Epithelial cell of esophagus (primary cell): Measurements from ENCODE around the gene METTL2A.
"Not testable (repeated sequence)": the region's sequence is repeated elsewhere in the genome, so short reads cannot be mapped to it uniquely, and the experiment has no call there.

Experiments used
- DNase-seq: peaks from one replicate; pipeline ENCODE4 v3.0.0; 2010; ENCODE audit warnings: low read depth
- H3K4me3 ChIP-seq: 2 replicates; pipeline ENCODE4 v1.5.1; 2011; ENCODE audit warnings: mild to moderate bottlenecking, low read length, control low read depth
- TF ChIP-seq, protein P1 (sequence below): IDR thresholded peaks from 2 replicates; pipeline ENCODE4 v1.5.1; 2011; ENCODE audit warnings: low read depth, mild to moderate bottlenecking, low read length, control low read depth, inconsistent platforms; ENCODE audit not compliant: insufficient read depth; ENCODE audit errors: missing control alignments

Gene METTL2A

DNA sequence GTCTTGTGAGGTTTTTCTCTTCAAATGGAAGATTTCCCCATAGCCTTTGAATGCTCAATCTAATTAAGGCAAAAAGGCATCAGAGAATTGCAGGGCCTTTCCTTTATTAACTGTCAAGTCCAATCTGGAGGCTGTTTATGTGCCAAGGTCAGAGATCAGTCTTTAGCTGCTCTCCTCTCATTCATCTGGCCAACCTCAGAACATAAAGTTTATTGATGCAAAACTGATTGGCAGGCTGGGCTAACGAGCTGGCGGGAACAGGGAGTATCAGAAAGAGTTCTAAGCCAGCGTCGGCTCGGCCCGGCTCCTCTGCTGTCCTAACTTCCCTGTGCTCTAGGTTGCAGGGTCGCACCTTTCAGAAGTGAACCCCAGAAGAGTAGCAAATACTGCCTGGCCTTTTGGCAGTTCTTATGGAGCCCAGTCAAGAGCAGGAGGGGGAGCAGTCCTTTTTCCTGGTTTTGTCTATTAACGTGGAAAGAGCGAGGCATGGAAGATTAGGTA, 47.7 kb downstream of the METTL2A start:
- DNase-seq, H3K4me3 ChIP-seq: not testable (repeated sequence)

DNA sequence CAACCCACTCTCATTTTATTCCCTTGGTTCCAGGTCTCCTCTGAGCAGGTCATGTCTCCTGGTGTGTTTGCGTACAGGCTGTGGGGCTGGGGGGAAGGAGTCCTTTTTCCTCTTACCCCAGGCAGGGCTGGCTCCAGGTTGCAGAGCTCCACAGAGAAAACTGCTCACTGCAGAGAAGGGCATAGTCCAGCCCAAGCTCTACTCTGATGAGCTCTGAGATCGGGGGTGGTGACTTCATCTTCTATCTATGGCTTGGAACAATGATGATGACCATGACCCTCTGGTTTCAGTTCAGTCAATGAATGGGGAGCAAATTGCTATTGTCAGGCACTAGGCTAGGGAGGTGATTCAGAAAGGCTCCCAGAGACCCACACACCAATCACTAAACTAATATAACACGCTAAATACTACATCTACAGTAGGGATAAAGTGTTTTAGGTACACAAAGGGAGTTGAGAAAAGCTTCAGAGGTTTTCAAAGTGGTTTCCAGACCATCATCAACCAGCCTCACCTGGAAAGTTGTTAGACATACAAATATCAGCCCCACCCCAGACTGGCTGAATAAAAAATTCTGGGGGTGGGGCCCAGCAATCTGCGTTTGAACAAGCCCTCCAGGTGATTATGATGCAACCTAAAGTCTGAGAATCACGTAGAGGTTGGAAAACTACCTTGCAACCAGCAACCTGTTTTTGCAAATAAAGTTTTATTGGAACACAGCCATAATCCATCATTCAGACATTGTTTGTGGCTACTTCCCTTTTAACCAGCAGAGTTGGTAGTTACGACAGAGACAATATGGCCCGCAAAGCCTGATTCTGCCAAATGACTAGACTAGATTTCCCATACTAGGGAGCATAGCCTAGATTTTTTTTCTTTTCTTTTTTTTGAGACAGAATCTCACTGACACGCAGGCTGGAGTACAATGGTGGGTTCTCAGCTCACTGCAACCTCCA, 49.6 kb downstream of the METTL2A start:
- not testable (repeated sequence) for H3K4me3 ChIP-seq
- peak; percentile 65 for DNase-seq

DNA sequence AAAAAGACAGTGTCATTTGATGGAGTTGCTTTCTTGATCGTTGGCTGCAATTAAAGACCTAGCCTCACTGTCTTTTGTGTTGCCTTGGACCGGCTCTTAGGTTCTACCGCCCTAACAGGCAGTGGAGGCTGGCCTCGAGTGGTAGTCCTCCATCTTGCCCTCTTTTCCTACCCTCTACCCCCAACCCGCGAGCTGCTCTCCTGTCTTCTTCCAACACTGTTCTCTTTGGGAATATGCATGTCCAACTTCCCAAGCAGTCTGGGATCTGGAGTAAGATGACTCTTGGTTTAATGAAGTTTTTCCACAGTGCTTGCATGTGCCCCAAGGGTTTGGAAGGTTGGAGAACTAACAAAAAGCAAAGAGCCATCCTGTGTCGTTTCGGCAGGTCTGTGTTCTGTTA, 53.4 kb downstream of the METTL2A start:
- peak overlapping the region; percentile 47 for H3K4me3 ChIP-seq
- DNase-seq = not testable (repeated sequence)

DNA sequence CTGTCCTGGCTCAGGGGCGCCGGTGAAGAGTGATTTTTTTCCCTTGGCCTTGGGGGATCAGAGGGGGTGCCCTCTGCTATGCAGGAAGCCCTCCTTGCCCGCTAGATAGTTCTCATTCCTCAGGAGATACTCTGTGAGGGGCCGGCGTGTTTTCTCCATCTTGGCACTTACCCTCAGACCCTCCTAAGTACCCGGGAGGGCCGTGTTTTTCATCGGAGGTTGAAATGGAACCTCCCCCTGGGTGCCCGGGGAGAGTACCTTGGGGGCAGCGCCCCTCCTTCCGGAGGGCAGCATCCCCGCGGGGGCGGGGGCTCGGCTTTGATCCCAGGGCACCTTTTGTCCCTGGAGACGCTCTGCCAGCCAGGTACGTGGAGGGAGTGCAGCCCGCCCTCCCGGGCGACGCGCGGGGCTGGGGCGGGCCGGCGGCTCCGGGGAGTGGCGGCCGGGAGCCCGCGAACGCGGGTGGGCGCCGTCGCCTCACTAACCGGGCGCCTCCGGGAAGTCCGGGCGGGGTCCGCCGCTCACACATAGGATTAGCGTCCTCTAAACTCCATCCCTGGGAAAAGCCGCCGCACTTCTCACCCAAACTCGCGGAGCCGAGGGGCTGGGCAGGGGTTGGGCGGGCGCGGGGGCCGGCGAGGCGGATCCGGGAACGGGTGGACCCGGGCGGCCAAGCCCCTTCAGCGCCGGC, 54.2 kb downstream of the METTL2A start:
- H3K4me3 ChIP-seq = peak overlapping the region; percentile 47
- peak; percentile 13 for DNase-seq

DNA sequence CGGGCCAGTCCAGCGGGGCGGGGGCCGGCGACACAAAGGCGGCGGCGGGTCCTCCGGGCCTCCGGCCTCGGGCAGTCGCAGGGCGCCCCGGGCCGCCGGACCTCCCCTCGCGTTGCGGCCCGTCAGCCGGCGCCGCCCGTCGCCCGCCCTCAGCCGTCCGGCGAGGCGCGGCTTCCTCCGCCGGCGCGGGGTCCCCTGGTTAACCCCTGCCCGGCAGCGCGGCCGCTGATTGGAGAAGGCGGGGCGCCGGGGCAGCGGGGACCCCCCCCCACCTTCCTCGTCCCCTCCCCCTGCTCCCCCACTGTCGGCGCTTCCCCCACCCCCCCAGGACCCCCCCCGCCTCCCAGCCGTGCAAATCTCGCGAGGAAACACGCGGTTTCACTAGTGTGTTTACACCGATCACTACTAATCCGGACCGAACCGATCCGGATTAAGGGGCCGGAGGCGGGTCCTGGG, 54.8 kb downstream of the METTL2A start, which contains the start of gene TLK2:
TLK2 (plus strand) TSS at position 402 of the 456 bp plus-strand sequence. CDS start 2,301 bp downstream, outside the sequence.
- H3K4me3 ChIP-seq = peak within 1 kb of the TSS; percentile 51
- peak; percentile 69 for DNase-seq
- TF ChIP-seq, protein P1, sequence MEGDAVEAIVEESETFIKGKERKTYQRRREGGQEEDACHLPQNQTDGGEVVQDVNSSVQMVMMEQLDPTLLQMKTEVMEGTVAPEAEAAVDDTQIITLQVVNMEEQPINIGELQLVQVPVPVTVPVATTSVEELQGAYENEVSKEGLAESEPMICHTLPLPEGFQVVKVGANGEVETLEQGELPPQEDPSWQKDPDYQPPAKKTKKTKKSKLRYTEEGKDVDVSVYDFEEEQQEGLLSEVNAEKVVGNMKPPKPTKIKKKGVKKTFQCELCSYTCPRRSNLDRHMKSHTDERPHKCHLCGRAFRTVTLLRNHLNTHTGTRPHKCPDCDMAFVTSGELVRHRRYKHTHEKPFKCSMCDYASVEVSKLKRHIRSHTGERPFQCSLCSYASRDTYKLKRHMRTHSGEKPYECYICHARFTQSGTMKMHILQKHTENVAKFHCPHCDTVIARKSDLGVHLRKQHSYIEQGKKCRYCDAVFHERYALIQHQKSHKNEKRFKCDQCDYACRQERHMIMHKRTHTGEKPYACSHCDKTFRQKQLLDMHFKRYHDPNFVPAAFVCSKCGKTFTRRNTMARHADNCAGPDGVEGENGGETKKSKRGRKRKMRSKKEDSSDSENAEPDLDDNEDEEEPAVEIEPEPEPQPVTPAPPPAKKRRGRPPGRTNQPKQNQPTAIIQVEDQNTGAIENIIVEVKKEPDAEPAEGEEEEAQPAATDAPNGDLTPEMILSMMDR = no peak

DNA sequence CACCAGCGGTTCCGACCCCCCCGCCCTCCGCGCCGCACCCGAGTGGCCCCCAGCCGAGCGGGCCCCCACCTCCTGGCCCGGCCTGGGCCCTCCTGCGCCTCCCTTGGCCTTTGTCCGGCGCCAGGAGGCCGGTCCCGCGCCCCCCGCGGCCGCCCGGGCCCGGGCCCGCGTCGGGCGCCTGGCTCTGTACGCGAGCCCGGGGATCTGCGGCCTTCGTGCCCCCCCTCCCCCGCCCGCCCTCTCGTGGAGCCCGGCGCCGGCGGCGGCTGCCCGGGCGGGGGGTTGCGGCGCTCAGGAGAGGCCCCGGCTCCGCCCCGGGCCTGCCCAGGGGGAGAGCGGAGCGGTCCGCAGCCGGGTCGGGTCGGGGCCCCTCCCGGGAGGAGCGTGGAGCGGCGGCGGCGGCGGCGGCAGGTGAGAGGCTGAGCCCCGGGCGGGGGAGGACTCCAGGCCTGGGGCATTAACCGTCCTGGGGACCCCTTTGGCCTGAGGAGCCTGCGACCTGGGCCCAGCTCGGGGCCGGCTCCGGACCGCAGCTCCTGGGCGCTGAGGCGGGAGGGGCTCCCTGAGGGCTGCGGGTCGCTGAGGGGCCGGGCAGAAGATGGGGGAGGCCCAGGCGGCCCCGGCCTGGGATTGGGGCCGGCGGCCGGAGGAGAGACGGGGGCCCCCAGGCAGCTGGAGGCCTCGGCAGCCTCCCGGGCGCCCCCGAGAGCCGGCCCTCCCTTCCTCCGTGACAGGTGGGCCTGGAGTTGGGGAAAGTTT, 55.4 kb downstream of the METTL2A start:
- H3K4me3 ChIP-seq = peak overlapping the region; percentile 51
- not testable (repeated sequence) for DNase-seq

DNA sequence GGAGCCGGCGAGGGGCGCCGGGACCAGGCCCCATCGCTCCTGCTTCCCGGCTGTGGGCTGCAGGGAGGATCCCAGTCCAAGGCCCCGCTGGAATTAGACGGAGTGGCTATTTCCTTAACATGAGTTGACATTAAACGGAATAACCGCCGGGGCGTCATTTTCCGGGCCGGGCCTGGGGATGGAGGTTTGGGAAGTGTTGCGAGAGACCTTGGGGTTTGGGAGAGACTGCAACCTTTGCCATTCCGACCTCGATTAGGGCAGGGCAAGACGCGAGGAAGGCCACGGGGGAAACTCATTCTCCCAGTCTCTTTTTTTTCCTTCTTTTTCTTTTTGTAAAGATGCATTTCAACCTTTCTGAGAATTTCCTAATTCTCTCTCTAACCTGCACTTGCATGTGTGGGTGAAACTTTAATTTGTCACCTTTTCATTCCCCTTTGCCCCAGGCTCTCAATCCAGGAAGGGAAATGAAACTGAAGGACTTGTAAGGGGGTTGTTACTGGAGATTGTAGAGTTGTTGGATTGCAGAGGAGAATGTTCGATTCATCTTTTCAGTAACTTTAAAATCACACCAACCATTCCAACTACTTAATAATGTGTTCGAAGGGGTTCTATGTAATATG, 56.1 kb downstream of the METTL2A start:
- peak; percentile 5 for DNase-seq
- peak overlapping the region; percentile 51 for H3K4me3 ChIP-seq

DNA sequence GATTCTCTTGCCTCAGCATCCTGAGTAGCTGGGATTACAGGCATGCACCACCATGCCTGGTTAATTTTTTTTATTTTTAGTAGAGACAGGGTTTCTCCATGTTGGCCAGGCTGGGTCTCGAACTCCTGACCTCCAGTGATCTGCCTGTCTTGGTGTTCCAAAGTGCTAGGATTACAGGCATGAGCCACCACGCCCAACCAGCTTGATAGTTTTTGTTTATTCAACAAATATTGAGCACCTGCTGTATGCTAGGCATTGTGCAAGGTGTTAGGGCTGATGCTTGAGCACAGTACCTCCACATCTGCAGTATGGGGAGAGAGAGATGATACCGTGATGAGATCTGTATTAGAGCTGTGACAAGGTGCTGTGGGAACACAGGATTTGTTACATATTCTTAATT, 58.9 kb downstream of the METTL2A start:
- not testable (repeated sequence) for H3K4me3 ChIP-seq, DNase-seq

DNA sequence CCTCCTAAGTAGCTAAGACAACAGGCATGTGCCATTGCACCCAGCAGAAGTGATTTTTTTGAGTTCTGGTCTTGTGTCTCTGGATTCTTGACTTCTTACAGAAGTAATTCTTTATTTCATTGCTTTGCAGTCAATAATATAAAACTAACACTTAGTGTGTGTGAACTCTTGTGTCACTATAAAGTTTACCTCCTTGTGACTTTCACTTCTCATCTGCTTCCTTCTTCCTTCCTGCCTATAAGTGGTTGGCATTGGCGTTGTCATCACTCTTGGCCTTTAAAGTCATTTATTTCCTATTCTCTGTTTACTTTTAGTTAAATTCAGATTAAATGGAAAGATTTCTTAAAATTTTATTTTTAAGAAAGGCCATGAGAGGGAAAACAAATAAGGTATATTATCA, 67.3 kb downstream of the METTL2A start:
- not testable (repeated sequence) for DNase-seq, H3K4me3 ChIP-seq

DNA sequence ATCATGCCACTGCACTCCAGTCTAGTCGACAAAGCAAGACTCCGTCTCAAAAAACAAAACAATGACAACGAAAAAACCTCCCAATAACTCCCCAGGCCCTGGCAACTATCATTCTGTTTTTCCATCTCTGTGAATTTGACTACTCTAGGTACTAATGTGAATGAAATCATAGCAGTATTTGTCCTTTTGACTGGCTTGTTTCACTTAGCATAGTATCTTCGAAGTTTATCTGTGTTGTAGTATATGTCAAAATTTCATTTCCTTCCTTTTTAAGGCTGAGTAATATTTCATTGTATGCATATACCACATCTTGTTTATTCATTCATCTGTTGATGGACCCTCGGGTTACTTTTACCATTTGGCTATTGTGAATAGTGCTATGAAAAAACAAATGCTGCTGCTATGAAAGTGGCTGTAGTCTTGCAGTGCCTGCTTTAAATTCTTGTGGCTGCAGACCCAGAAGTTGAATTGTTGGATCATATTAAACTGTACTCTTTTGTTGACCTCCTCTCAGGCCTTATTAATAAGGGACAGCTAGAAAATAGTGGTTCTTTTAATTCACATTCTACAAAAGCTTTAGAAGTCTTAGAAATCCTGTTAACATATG, 69.5 kb downstream of the METTL2A start:
- not testable (repeated sequence) for H3K4me3 ChIP-seq, DNase-seq

DNA sequence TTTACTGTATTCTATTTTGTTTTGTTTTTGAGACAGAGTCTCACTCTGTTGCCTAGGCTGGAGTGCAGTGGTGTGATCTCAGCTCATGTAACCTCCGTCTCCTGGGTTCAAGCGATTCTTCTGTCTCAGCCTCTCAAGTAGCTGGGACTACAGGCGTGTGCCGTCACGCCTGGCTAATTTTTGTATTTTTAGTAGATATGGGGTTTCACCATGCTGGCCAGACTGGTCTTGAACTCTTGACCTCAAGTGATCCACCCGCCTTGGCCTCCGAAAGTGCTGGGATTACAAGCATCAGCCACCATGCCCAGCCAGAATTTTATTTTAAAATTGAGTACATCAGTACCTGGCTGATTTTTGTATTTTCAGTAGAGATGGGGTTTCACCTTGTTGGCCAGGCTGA, 70.4 kb downstream of the METTL2A start:
- not testable (repeated sequence) for DNase-seq, H3K4me3 ChIP-seq

DNA sequence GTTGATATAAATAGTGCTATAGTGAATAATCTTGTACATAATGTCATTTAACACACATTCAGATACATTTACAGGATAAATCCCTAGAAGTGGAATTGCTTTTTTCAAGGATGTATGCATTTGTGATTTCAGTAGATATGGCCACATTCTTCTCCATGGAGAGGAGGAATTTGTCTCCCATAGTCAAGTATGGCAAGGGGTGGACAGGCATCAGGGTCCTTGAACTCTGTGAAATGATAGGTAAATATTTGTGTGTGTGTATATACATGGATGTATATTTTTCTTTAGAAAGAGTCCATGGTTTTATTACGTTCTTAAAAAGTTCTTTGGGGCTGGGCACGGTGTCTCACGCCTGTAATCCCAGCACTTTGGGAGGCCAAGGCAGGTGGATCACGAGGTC, 72.6 kb downstream of the METTL2A start:
- not testable (repeated sequence) for DNase-seq, H3K4me3 ChIP-seq

DNA sequence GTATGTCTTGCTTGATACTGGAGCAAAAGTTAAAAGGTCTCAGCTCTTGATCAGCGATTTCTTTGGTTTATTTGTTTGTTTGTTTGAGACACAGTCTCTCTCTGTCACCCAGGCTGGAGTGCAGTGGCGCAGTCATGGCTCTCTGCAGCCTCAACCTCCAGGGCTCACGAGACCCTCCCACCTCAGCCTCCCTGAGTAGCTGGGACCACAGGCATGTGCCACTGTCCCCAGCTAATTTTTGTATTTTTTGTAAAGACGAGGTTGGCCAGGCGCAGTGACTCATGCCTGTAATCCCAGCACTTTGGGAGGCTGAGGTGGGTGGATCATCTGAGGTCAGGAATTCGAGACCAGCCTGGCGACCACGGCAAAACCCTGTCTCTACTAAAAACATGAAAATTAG, 75.1 kb downstream of the METTL2A start:
- DNase-seq, H3K4me3 ChIP-seq: not testable (repeated sequence)
